ENCODE data around the gene SCLT1.

GRCh38 chr4:128865132-128865531 lies 228.2 kb downstream of the SCLT1 start:
- no peak for TF ChIP-seq FOXM1 (IDR thresholded peaks at IDR 0.05; ENCODE audit: borderline replicate concordance, low read depth)
- TF ChIP-seq TAF1 (IDR thresholded peaks at IDR 0.05; ENCODE audit: low read depth) = no peak
- TF ChIP-seq EGR1 (IDR thresholded peaks at IDR 0.05) = no peak

All from Ishikawa (cell line).